ENCODE data around the gene ZNF324. TPM values are rescaled to one million over a fixed set of nuclear protein-coding genes. Genes with fewer than 3 reads are reported as not detected.
A peak's percentile ranks its signal among the peaks of the same experiment; 100 is the strongest.

Gene ZNF324
- 5.3 TPM for total RNA-seq
- long read RNA-seq, transcript ZNF324-201 (4 exons, 3,000 nt): major isoform, 12 of 18 reads
- long read RNA-seq, partial matches to known transcripts: 0 of 18 reads
- long read RNA-seq, other reads (novel, unspliced or antisense): 6 of 18 reads

GRCh38 chr19:58466760-58467589 lies at the start of gene ZNF324:
ZNF324 (plus strand) TSS chr19:58467080; CDS start chr19:58469186, 2,106 bp downstream.
- no peaks in the 10 kb centered on the region for H3K9me3 ChIP-seq (replicated peaks)
- H3K36me3 ChIP-seq: peaks cover 26% of the 10 kb centered on the region
- no peaks in the 10 kb centered on the region for H3K27me3 ChIP-seq (ENCODE audit: low read depth)
- no peak for TF ChIP-seq CTCF (IDR thresholded peaks at IDR 0.05; ENCODE audit: borderline replicate concordance)
- H3K4me3 ChIP-seq: peak within 1 kb of the TSS; percentile 92
- intact Hi-C loops (cut with micrococcal nuclease): no loop called here
- peaks cover 28% of the 10 kb centered on the region for H3K4me1 ChIP-seq
- peak within 1 kb of the TSS; percentile 83 for H3K27ac ChIP-seq (replicated peaks)
- peak; percentile 99 for DNase-seq

GRCh38 chr19:58428617-58429016 lies 38.3 kb upstream of the ZNF324 start:
- Histone ChIP-seq H3K4me3 (no peak overlapping the region), H3K9me3 (replicated peaks) (peaks cover 78% of the 10 kb centered on the region), H3K36me3 (peaks cover 38% of the 10 kb centered on the region), H3K27me3 (ENCODE audit: low read depth) (no peaks in the 10 kb centered on the region), H3K27ac (replicated peaks) (no peak overlapping the region), H3K4me1 (no peaks in the 10 kb centered on the region)
- no peak for TF ChIP-seq CTCF (IDR thresholded peaks at IDR 0.05; ENCODE audit: borderline replicate concordance)
- no peak for DNase-seq
- intact Hi-C loops (cut with micrococcal nuclease): no loop called here

GRCh38 chr19:58429745-58430144 lies 37.1 kb upstream of the ZNF324 start:
- Histone ChIP-seq H3K36me3 (peaks cover 49% of the 10 kb centered on the region), H3K4me1 (no peaks in the 10 kb centered on the region), H3K9me3 (replicated peaks) (peaks cover 90% of the 10 kb centered on the region), H3K27me3 (ENCODE audit: low read depth) (no peaks in the 10 kb centered on the region), H3K4me3 (no peak overlapping the region), H3K27ac (replicated peaks) (no peak overlapping the region)
- intact Hi-C loops (cut with micrococcal nuclease): no loop called here
- no peak for TF ChIP-seq CTCF (IDR thresholded peaks at IDR 0.05; ENCODE audit: borderline replicate concordance)
- DNase-seq: no peak

GRCh38 chr19:58434217-58434616 lies 32.7 kb upstream of the ZNF324 start:
- peaks cover 100% of the 10 kb centered on the region for H3K9me3 ChIP-seq (replicated peaks)
- no peak for DNase-seq
- intact Hi-C loops (cut with micrococcal nuclease): no loop called here
- H3K27me3 ChIP-seq (ENCODE audit: low read depth): no peaks in the 10 kb centered on the region
- H3K4me3 ChIP-seq: no peak overlapping the region
- peaks cover 9% of the 10 kb centered on the region for H3K4me1 ChIP-seq
- H3K36me3 ChIP-seq: peaks cover 89% of the 10 kb centered on the region
- TF ChIP-seq CTCF (IDR thresholded peaks at IDR 0.05; ENCODE audit: borderline replicate concordance): no peak
- H3K27ac ChIP-seq (replicated peaks): no peak overlapping the region

GRCh38 chr19:58439576-58440554 lies 27.0 kb upstream of the ZNF324 start, which contains the start of gene ZNF132:
ZNF132 (minus strand) TSS chr19:58440153; CDS start chr19:58439821, 332 bp downstream.
- peak; percentile 97 for DNase-seq
- intact Hi-C loops (cut with micrococcal nuclease): no loop called here
- TF ChIP-seq CTCF (IDR thresholded peaks at IDR 0.05; ENCODE audit: borderline replicate concordance): no peak
- Histone ChIP-seq H3K9me3 (replicated peaks) (peaks cover 44% of the 10 kb centered on the region), H3K4me3 (peak within 1 kb of the TSS; percentile 84), H3K36me3 (peaks cover 38% of the 10 kb centered on the region), H3K27me3 (ENCODE audit: low read depth) (no peaks in the 10 kb centered on the region), H3K4me1 (peaks cover 28% of the 10 kb centered on the region), H3K27ac (replicated peaks) (peak within 1 kb of the TSS; percentile 82)
